ENCODE results near the gene TFB1M.

TFB1M gene

DNA sequence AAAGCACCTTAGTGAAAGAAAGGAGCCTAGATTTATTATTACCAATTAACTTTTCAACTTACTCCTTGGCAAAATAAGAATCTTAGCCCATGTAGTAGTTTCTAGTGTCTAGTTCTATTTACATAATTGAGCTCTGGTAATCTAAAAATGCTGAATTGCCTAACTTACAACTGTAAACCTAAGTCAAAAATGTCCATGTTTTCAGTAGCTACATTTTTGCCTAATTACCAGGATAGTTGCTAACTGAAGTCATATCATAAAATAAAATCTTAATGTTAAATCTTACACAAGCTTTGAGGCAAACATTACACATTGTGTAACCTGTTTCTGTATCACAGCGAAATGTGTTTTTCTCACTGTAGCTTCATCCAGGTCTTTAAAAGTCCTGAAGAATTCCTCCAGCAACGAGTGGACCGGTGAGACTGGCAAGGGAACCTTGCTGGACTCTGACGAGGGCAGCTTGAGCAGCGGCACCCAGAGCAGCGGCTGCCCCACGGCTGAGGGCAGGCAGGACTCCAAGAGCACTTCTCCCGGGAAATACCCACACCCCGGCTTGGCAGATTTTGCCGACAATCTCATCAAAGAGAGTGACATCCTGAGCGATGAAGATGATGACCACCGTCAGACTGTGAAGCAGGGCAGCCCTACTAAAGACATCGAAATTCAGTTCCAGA lies 58.0 kb downstream of the TFB1M start:
- Mint-ChIP-seq H3K9me3 (no peaks in the 10 kb centered on the region), H3K36me3 (ENCODE audit: low read depth) (peaks cover 16% of the 10 kb centered on the region), H3K27me3 (ENCODE audit: low read depth) (no peaks in the 10 kb centered on the region), H3K4me1 (ENCODE audit: low read depth) (peaks cover 4% of the 10 kb centered on the region), H3K4me3 (no peak overlapping the region), H3K27ac (no peak overlapping the region)

- H3K4me1 Mint-ChIP-seq (ENCODE audit: low read depth) = peaks cover 1% of the 10 kb centered on the region
These were observed 60.1 kb downstream of the TFB1M start for GRCh38 chr6:155254139-155254538.

DNA sequence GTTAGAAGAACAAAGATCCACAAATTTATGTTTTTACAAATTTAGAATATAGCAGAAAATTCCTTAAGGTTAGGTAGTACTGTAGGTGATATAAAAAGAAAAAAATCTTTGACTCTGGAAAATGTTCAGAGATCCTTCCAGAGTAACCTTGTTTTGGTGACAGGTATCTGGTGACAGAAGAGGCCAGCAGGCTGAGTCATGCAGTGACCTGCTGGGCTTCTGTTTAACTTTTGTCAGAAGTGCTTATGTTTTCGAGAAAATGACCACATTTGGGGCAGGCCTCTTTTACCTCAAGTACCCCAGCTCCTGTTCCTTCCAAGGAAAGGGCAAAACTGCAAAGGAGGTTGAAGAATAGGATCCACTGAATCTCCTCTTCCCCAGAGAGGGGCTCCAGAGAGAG lies 60.9 kb downstream of the TFB1M start:
- H3K27me3 Mint-ChIP-seq (ENCODE audit: low read depth) = no peaks in the 10 kb centered on the region
- peaks cover 20% of the 10 kb centered on the region for H3K36me3 Mint-ChIP-seq (ENCODE audit: low read depth)

More at GRCh38 chr6:155254139-155254538, 60.1 kb downstream of the TFB1M start:
- peaks cover 20% of the 10 kb centered on the region for H3K36me3 Mint-ChIP-seq (ENCODE audit: low read depth)
- H3K27me3 Mint-ChIP-seq (ENCODE audit: low read depth) = no peaks in the 10 kb centered on the region
- no peak overlapping the region for H3K4me3 Mint-ChIP-seq
- H3K9me3 Mint-ChIP-seq = no peaks in the 10 kb centered on the region
- H3K27ac Mint-ChIP-seq = no peak overlapping the region

DNA sequence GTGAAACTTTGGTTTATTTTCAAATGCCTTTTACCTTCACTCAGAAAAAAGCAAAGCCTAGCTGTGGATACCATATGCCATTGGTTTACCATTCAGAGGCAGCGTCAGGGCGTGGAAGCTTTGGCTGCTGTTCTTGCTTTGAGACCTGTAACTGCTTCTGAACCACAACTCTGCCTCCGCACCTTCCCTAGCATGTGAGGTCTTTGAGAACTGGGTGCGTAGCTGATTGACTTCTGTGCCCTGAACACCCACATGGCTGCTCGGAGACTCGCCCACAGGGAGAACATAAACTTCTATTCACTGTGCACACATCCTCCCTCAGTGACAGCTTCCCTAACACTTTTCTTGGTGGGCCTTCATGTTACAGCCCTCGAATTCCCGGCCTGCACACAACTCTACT lies 61.7 kb downstream of the TFB1M start:
- Mint-ChIP-seq H3K9me3 (no peaks in the 10 kb centered on the region), H3K4me1 (ENCODE audit: low read depth) (peaks cover 1% of the 10 kb centered on the region), H3K27me3 (ENCODE audit: low read depth) (no peaks in the 10 kb centered on the region), H3K36me3 (ENCODE audit: low read depth) (peaks cover 18% of the 10 kb centered on the region), H3K27ac (no peak overlapping the region), H3K4me3 (no peak overlapping the region)

More for the DNA sequence above, 60.9 kb downstream of the TFB1M start:
- Mint-ChIP-seq H3K4me1 (ENCODE audit: low read depth) (peaks cover 1% of the 10 kb centered on the region), H3K27ac (no peak overlapping the region), H3K4me3 (no peak overlapping the region), H3K9me3 (no peaks in the 10 kb centered on the region)

DNA sequence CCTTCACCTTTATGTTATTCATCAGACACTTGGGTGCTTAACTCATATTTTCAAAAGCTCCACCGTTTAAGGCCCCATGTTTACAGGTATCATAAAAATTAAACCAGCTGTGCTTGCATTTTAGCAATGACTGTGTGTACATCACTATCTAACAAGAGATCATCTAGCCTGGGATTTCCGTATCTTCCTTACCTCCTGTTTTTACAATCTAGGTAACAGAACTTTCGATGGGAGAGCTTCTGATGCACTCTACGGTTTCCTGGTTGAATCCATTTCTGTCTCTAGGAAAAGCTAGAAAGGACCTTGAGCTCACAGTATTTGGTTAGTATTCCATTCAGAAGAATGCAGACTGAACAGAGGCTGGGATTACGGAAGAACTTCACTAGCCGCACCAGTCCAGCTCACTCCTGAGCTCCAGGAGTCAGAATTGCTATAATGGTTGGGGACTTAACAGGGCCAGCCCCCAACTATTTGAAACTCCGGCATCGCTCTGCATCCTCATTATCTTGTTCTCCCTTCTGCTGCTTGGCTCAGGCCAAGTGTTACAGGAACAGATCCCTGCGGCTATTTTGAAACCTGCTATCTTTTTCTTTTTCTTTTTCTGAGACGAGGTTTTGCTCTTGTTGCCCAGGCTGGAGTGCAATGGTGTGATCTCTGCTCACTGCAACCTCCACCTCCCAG lies 63.4 kb downstream of the TFB1M start:
- Mint-ChIP-seq H3K9me3 (no peaks in the 10 kb centered on the region), H3K4me3 (no peak overlapping the region), H3K27me3 (ENCODE audit: low read depth) (no peaks in the 10 kb centered on the region), H3K36me3 (ENCODE audit: low read depth) (peaks cover 13% of the 10 kb centered on the region), H3K27ac (no peak overlapping the region), H3K4me1 (ENCODE audit: low read depth) (peaks cover 1% of the 10 kb centered on the region)

- Mint-ChIP-seq H3K4me3 (no peak overlapping the region), H3K9me3 (no peaks in the 10 kb centered on the region), H3K4me1 (ENCODE audit: low read depth) (no peaks in the 10 kb centered on the region), H3K36me3 (ENCODE audit: low read depth) (peaks cover 8% of the 10 kb centered on the region), H3K27ac (no peak overlapping the region), H3K27me3 (ENCODE audit: low read depth) (no peaks in the 10 kb centered on the region)
These were observed 66.0 kb downstream of the TFB1M start for GRCh38 chr6:155248008-155249001.

- no peaks in the 10 kb centered on the region for H3K27me3 Mint-ChIP-seq (ENCODE audit: low read depth)
- peaks cover 8% of the 10 kb centered on the region for H3K36me3 Mint-ChIP-seq (ENCODE audit: low read depth)
- H3K9me3 Mint-ChIP-seq = no peaks in the 10 kb centered on the region
- H3K27ac Mint-ChIP-seq = no peak overlapping the region
- H3K4me3 Mint-ChIP-seq = no peak overlapping the region
- H3K4me1 Mint-ChIP-seq (ENCODE audit: low read depth) = no peaks in the 10 kb centered on the region
These were observed 66.7 kb downstream of the TFB1M start for GRCh38 chr6:155247618-155248007.

GRCh38 chr6:155246825-155247224 lies 67.5 kb downstream of the TFB1M start:
- Mint-ChIP-seq H3K4me1 (ENCODE audit: low read depth) (no peaks in the 10 kb centered on the region), H3K4me3 (no peak overlapping the region), H3K9me3 (no peaks in the 10 kb centered on the region), H3K27me3 (ENCODE audit: low read depth) (no peaks in the 10 kb centered on the region), H3K27ac (no peak overlapping the region), H3K36me3 (ENCODE audit: low read depth) (peaks cover 8% of the 10 kb centered on the region)

DNA sequence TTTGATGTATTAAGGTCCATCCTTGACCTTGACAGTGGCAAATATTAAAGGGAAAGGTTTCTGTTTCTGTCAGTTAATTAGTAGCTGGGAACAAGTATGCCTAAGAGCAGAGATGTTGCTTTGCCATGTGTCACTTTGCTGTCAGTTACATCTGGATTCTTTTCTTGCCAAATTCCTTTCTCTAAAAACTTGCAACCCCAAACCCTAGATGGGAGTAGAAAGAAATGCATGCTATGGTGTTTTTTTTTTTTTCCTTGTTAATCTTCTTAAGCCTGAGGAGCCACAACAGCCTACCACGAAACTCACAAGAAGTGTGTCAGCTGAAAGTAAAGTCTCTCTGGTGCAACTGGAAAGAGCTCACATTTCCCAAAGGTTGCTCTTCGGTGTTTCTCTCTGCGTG lies 68.5 kb downstream of the TFB1M start:
- Mint-ChIP-seq H3K9me3 (no peaks in the 10 kb centered on the region), H3K36me3 (ENCODE audit: low read depth) (peaks cover 8% of the 10 kb centered on the region), H3K27me3 (ENCODE audit: low read depth) (no peaks in the 10 kb centered on the region), H3K4me3 (no peak overlapping the region), H3K27ac (no peak overlapping the region), H3K4me1 (ENCODE audit: low read depth) (peaks cover 3% of the 10 kb centered on the region)

GRCh38 chr6:155245193-155245592 lies 69.1 kb downstream of the TFB1M start:
- no peaks in the 10 kb centered on the region for H3K9me3 Mint-ChIP-seq

DNA sequence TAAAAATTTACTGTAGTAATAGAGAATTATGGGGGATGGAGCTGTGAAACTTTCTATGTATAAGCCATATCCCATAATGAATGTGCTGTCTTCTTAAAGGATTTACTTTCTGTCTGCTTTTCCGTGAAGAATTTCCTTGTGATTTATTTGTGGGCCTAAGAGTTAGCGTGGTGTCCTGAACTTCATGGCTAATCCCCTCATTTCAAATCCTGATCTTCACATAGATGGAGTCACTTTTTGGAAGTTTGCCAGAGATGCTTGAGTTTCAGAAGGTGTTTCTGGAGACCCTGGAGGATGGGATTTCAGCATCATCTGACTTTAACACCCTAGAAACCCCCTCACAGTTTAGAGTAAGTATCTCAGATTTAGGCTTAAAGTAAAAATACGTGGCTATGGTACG lies 69.8 kb downstream of the TFB1M start:
- Mint-ChIP-seq H3K36me3 (ENCODE audit: low read depth) (peaks cover 5% of the 10 kb centered on the region), H3K9me3 (no peaks in the 10 kb centered on the region), H3K4me3 (no peak overlapping the region), H3K27me3 (ENCODE audit: low read depth) (no peaks in the 10 kb centered on the region), H3K27ac (no peak overlapping the region), H3K4me1 (ENCODE audit: low read depth) (peaks cover 3% of the 10 kb centered on the region)

More at GRCh38 chr6:155245193-155245592, 69.1 kb downstream of the TFB1M start:
- Mint-ChIP-seq H3K4me3 (no peak overlapping the region), H3K36me3 (ENCODE audit: low read depth) (peaks cover 8% of the 10 kb centered on the region), H3K27me3 (ENCODE audit: low read depth) (no peaks in the 10 kb centered on the region), H3K4me1 (ENCODE audit: low read depth) (peaks cover 3% of the 10 kb centered on the region), H3K27ac (no peak overlapping the region)

DNA sequence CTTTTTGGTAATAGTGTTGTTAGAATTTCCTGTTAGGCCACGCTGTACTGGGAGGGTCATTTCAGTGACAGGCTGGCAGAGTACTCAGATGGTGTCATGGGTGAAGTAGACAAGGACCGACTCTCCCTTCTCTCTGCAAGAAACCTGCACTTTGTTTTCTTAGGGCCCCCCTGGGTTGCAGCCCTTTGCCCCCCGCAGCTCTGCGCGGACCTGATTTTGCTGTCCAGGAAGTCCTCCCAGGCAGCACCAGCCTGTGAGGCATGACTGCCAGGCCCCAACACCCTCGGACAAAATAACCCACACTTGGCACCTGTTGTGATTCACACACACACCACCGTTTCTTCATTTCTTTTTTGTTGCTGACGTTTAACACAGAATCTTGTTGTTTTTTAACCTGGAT lies 72.3 kb downstream of the TFB1M start:
- H3K9me3 Mint-ChIP-seq = peaks cover 8% of the 10 kb centered on the region
- H3K27me3 Mint-ChIP-seq (ENCODE audit: low read depth) = no peaks in the 10 kb centered on the region
- no peak overlapping the region for H3K27ac Mint-ChIP-seq
- H3K4me1 Mint-ChIP-seq (ENCODE audit: low read depth) = peaks cover 3% of the 10 kb centered on the region
- peaks cover 10% of the 10 kb centered on the region for H3K36me3 Mint-ChIP-seq (ENCODE audit: low read depth)
- H3K4me3 Mint-ChIP-seq = no peak overlapping the region

GRCh38 chr6:155240905-155241600 lies 73.2 kb downstream of the TFB1M start:
- H3K9me3 Mint-ChIP-seq = peaks cover 8% of the 10 kb centered on the region
- peaks cover 3% of the 10 kb centered on the region for H3K4me1 Mint-ChIP-seq (ENCODE audit: low read depth)
- no peak overlapping the region for H3K4me3 Mint-ChIP-seq
- H3K27me3 Mint-ChIP-seq (ENCODE audit: low read depth) = no peaks in the 10 kb centered on the region
- peaks cover 10% of the 10 kb centered on the region for H3K36me3 Mint-ChIP-seq (ENCODE audit: low read depth)
- H3K27ac Mint-ChIP-seq = no peak overlapping the region

DNA sequence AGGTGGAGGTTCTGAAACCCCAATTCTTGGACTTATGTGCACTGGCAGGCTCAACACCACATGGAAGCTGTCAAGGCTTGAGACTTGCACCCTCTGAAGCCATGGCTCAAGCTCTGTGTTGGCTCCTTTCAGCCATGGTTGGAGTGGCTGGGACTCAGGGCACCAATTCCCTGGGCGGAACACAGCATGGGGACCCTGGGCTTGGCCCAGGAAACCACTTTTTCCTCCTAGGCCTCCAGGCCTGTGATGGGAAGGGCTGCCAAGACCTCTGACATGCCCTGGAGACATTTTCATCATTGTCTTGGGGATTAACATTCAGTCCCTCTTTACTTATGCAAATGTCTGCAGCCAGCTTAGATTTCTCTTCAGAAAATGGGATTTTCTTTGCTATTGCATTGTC lies 76.7 kb downstream of the TFB1M start:
- Mint-ChIP-seq H3K4me1 (ENCODE audit: low read depth) (peaks cover 3% of the 10 kb centered on the region), H3K9me3 (peaks cover 8% of the 10 kb centered on the region), H3K4me3 (no peak overlapping the region), H3K27me3 (ENCODE audit: low read depth) (no peaks in the 10 kb centered on the region), H3K36me3 (ENCODE audit: low read depth) (peaks cover 6% of the 10 kb centered on the region), H3K27ac (no peak overlapping the region)
